ENCODE measurements around the gene RPTOR.

RPTOR gene

DNA sequence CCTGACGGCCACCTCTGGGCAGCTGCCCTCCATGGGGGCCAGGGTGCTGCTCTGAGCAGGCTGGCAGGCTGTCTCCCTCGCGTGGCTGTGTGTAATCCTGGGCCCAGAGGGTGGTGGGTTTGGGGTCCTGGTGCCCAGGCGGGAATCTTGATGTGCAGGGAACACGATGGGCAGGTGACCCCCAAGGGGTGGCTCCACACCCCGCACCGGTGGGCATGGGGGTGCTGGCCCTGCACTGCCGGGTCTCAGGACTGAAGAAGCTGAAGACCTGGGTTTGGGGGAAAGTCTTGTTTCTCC, 455.6 kb downstream of the RPTOR start:
- no peak overlapping the region for H3K27ac ChIP-seq (ENCODE audit: low read depth, low read length)
- peaks cover 17% of the 10 kb centered on the region for H3K36me3 ChIP-seq (ENCODE audit: control insufficient read depth, insufficient read depth, low read length)
- peaks cover 8% of the 10 kb centered on the region for H3K27me3 ChIP-seq (ENCODE audit: control insufficient read depth, insufficient read depth, low read length)
- no peak overlapping the region for H3K4me3 ChIP-seq (ENCODE audit: low read length)
- H3K4me1 ChIP-seq (ENCODE audit: control insufficient read depth, insufficient read depth, low read length): peaks cover 7% of the 10 kb centered on the region
- H3K9ac ChIP-seq (ENCODE audit: low read length): no peak overlapping the region

DNA sequence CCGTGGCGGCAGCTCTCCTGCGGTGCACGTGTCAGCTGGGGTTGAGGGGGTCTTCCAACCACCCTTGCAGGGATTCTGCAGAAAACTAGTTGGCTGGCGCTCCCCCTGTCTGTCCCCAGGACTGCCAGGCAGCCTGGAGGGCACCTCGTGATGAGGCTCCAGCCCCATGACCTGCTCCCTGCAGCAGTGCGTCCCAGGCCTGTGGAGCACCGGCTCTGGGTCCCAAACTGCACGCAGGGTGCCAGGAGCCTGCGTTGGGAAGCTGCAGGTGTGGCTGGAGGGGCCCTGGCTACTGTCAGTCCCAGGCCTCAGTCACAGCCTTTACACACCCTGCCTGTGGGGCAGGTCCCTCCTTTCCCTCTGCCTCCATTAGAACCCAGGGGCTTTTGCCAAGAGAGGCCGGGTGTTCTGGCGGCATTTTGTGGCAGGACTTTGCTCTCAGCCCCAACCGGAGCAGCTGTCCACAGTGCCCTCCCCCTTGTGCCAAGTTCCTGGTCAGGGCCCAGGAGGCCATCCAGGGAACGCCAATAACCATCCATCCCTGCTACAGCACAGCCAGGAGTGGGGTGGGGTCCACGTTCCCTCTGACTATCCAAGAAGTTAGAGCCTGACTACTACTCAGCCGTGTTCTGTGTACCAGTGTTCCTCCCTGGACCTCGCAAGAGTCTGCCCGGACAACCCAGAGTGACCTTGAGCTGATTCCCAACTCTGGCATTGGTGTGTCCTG, 456.2 kb downstream of the RPTOR start:
- peaks cover 8% of the 10 kb centered on the region for H3K27me3 ChIP-seq (ENCODE audit: control insufficient read depth, insufficient read depth, low read length)
- no peak overlapping the region for H3K27ac ChIP-seq (ENCODE audit: low read depth, low read length)
- H3K36me3 ChIP-seq (ENCODE audit: control insufficient read depth, insufficient read depth, low read length): peaks cover 14% of the 10 kb centered on the region
- peaks cover 7% of the 10 kb centered on the region for H3K4me1 ChIP-seq (ENCODE audit: control insufficient read depth, insufficient read depth, low read length)
- H3K9ac ChIP-seq (ENCODE audit: low read length): no peak overlapping the region
- H3K4me3 ChIP-seq (ENCODE audit: low read length): no peak overlapping the region

DNA sequence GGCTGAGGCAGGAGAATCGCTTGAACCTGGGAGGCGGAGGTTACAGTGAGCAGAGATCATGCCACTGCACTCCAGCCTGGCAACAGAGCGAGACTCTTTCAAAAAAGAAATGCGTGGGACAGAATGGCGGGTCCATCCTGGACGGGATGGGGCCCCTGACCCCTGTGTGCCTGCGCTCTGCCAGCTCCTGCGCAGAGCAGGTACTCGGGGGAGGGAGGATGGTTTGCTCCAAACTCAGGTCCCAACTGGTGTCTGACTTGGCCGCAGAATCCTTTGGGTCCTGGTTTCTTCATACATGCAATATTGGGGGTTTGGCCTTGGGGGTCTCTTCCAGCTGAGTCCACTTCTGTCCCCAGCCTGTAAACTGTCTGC, 457.4 kb downstream of the RPTOR start:
- Histone ChIP-seq H3K27me3 (ENCODE audit: control insufficient read depth, insufficient read depth, low read length) (peaks cover 8% of the 10 kb centered on the region), H3K9ac (ENCODE audit: low read length) (no peak overlapping the region)

DNA sequence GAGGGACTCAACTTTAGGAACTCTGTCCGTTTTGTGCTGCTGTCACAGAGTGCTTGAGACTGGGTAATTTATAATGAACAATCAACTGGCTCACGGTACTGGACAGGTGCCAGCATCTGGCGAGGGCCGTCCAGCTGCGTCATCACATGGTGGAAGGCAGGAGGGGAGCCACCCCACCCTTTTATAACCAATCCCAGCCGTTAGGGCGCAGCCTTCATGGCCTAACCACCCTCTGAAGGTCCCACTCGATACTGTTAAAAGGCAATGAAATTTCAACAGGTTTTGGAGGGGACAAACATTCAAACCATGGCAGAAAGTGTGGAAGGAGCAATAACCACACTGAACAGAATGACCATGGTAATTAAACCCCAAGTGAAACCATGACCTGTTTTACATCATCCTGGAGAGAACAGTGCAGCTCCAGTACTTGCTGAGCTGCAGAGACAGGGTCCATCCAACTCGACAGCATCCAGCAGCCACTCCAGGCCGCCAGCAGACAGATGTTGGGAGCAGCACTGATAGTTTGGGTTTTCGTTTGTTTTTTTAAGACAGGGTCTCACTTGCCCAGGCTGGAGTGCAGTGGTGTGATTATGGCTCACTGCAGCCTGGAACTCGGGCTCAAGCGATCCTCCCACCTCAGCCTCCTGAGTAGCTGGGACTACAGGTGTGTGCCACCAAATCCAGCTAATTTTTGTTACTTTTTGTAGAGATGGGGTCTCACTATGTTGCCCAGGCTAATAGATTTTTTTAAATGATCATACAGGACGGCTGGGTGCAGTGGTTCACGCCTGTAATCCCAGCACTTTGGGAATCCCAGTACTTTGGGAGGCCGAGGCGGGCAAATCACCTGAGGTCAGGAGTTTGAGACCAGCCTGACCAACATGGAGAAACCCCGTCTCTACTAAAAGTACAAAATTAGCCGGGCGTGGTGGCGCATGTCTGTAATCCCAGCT, 458.0 kb downstream of the RPTOR start:
- Histone ChIP-seq H3K36me3 (ENCODE audit: control insufficient read depth, insufficient read depth, low read length) (peaks cover 3% of the 10 kb centered on the region), H3K27me3 (ENCODE audit: control insufficient read depth, insufficient read depth, low read length) (peaks cover 8% of the 10 kb centered on the region), H3K4me1 (ENCODE audit: control insufficient read depth, insufficient read depth, low read length) (peaks cover 7% of the 10 kb centered on the region), H3K4me3 (ENCODE audit: low read length) (no peak overlapping the region), H3K9ac (ENCODE audit: low read length) (no peak overlapping the region), H3K27ac (ENCODE audit: low read depth, low read length) (no peak overlapping the region)

More for the DNA sequence above, 457.4 kb downstream of the RPTOR start:
- Histone ChIP-seq H3K4me3 (ENCODE audit: low read length) (no peak overlapping the region), H3K4me1 (ENCODE audit: control insufficient read depth, insufficient read depth, low read length) (peaks cover 7% of the 10 kb centered on the region), H3K27ac (ENCODE audit: low read depth, low read length) (no peak overlapping the region), H3K36me3 (ENCODE audit: control insufficient read depth, insufficient read depth, low read length) (peaks cover 7% of the 10 kb centered on the region)

DNA sequence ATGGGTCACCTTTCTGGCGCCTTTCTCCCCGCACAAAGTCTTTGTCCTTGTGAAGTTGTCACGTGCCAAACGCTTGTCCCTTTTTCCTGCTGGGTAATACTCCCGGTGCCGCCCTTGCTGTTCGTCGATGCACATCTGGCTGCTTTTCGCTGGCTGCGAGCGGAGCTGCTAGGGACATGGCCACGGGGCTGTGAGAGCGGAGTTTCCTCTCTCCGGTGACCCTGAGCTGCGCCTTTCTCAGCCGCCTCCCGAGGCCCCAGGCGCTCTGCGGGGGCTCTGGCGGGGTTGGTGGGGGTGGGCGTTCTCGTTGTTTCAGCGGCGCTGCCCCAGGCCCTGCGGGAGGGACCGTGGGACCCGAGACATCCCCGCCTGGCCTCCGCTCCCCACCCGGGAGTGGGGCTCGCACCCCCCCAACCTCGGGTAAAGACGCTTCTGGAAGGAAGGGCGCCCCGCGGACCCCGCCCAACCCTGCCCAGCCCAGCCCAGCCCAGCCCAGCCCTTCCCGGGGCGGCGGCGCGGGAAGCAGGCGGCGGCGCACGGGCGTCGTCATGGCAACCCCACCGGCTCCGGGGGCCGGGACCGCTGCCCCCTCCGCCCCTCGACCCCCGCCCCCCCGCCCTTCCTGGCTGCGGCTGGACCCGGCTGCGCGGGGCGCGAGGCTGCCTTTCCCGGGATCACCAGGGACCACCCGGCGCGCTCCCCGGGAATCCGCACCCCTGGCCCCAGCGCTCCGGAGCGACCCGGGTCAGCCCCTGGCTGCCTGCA, 459.3 kb downstream of the RPTOR start:
- Histone ChIP-seq H3K36me3 (ENCODE audit: control insufficient read depth, insufficient read depth, low read length) (peaks cover 2% of the 10 kb centered on the region), H3K27me3 (ENCODE audit: control insufficient read depth, insufficient read depth, low read length) (peaks cover 8% of the 10 kb centered on the region), H3K4me1 (ENCODE audit: control insufficient read depth, insufficient read depth, low read length) (peaks cover 7% of the 10 kb centered on the region), H3K27ac (ENCODE audit: low read depth, low read length) (no peak overlapping the region), H3K9ac (ENCODE audit: low read length) (no peak overlapping the region), H3K4me3 (ENCODE audit: low read length) (peak overlapping the region; percentile 47)

DNA sequence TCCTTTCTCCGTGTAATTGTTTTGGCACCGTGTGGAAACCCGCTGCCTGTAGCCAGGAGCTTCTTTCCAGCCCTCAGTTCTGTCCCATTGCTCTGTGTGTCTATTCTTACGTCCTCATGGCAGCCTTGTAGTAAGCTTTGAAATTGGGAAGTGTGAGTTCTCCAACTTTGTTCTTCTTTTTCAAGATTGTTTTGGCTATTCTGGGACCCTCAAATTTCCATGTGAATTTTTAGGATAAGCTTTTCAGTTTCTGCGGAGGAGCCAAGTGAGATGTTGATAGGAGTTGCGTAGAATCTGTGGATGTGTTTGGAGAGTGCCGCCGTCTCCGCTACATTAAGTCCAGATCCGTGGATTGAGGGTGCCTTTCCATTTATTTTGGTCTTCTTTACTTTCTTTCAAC, 462.3 kb downstream of the RPTOR start:
- H3K4me1 ChIP-seq (ENCODE audit: control insufficient read depth, insufficient read depth, low read length): peaks cover 7% of the 10 kb centered on the region
- H3K9ac ChIP-seq (ENCODE audit: low read length): no peak overlapping the region
- H3K27me3 ChIP-seq (ENCODE audit: control insufficient read depth, insufficient read depth, low read length): peaks cover 8% of the 10 kb centered on the region
- no peak overlapping the region for H3K4me3 ChIP-seq (ENCODE audit: low read length)
- H3K27ac ChIP-seq (ENCODE audit: low read depth, low read length): no peak overlapping the region
- no peaks in the 10 kb centered on the region for H3K36me3 ChIP-seq (ENCODE audit: control insufficient read depth, insufficient read depth, low read length)

DNA sequence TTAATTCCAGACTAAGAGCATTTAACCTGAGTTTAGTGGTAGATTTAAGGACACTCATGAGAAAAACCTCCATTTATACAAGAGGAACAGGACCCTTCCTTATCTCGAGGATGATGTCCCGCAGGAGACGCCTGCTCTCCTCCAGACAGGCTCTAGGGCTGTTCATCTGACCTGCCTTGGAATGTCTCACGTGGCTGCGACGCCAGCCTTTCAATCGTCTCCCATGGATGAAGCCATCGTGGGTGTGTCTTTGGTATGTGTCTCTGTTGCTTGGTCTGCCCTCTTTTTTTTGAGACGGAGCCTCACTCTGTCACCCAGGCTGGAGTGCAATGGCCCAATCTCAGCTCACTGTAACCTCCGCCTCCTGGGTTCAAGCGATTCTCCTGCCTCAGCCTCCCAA, 463.5 kb downstream of the RPTOR start:
- Histone ChIP-seq H3K4me3 (ENCODE audit: low read length) (no peak overlapping the region), H3K27ac (ENCODE audit: low read depth, low read length) (no peak overlapping the region), H3K27me3 (ENCODE audit: control insufficient read depth, insufficient read depth, low read length) (peaks cover 8% of the 10 kb centered on the region), H3K36me3 (ENCODE audit: control insufficient read depth, insufficient read depth, low read length) (no peaks in the 10 kb centered on the region), H3K9ac (ENCODE audit: low read length) (no peak overlapping the region), H3K4me1 (ENCODE audit: control insufficient read depth, insufficient read depth, low read length) (peaks cover 3% of the 10 kb centered on the region)

DNA sequence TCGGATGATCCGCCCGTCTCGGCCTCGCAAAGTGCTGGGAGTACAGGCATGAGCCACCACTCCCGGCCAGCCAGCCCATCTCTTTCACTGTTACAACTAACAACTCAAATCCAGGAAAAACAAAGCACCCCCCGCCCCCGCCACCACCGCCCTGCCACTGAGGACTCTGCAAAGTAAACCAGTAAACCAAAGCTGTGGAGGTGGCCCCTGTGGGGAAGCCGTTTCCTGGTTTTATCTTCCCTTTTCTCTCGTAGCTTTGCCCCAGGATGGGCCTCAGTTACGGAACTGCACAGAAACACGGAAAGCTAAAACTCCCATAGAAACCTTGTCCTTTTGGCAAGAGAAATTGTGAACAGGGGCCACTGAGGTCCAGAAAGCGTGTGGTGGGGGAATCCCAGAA, 464.5 kb downstream of the RPTOR start:
- Histone ChIP-seq H3K27ac (ENCODE audit: low read depth, low read length) (no peak overlapping the region), H3K36me3 (ENCODE audit: control insufficient read depth, insufficient read depth, low read length) (no peaks in the 10 kb centered on the region), H3K4me1 (ENCODE audit: control insufficient read depth, insufficient read depth, low read length) (peaks cover 3% of the 10 kb centered on the region), H3K4me3 (ENCODE audit: low read length) (no peak overlapping the region), H3K27me3 (ENCODE audit: control insufficient read depth, insufficient read depth, low read length) (peaks cover 6% of the 10 kb centered on the region), H3K9ac (ENCODE audit: low read length) (no peak overlapping the region)

DNA sequence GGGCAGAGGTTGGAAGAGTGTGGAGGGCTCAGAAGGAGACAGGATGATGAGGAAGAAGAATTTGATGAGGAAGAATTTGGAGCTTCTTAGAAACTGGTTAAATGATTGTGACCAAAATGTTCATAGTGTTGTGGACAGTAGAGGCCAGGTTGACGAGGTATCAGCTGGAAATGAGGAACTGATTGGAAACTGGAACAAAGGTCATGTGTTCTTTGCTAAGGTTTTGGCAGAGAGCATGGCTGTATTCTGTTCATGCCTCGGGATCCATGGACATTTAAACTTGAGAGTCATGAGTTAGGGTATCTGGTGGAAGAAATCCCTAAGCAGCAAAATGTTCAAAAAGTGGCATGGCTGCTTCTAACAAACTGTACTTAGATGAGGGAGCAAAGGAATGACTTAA, 466.3 kb downstream of the RPTOR start:
- Histone ChIP-seq H3K9ac (ENCODE audit: low read length) (no peak overlapping the region), H3K4me1 (ENCODE audit: control insufficient read depth, insufficient read depth, low read length) (no peaks in the 10 kb centered on the region), H3K27me3 (ENCODE audit: control insufficient read depth, insufficient read depth, low read length) (no peaks in the 10 kb centered on the region), H3K4me3 (ENCODE audit: low read length) (no peak overlapping the region), H3K36me3 (ENCODE audit: control insufficient read depth, insufficient read depth, low read length) (no peaks in the 10 kb centered on the region), H3K27ac (ENCODE audit: low read depth, low read length) (no peak overlapping the region)

DNA sequence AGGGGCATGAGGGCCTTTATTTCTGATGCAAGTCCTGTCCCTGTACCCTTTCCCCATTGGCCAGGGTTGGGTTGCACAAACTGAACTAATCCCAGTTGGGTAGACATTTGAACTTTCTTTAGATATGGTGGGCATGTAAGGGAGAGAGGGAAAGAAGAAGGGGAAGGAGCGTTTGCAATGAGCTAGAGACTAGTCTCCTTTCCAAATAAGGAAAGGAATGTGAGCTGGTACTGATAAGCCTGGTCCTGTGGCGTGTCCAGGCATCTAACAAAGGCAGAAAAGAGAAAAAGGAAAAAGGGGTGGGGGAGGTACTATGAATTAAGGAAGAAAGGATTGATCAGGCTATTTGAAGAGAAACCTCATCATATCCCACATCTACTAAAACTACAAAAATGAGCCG, 467.3 kb downstream of the RPTOR start:
- H3K27me3 ChIP-seq (ENCODE audit: control insufficient read depth, insufficient read depth, low read length): no peaks in the 10 kb centered on the region
- no peak overlapping the region for H3K27ac ChIP-seq (ENCODE audit: low read depth, low read length)
- no peak overlapping the region for H3K4me3 ChIP-seq (ENCODE audit: low read length)
- no peak overlapping the region for H3K9ac ChIP-seq (ENCODE audit: low read length)
- H3K36me3 ChIP-seq (ENCODE audit: control insufficient read depth, insufficient read depth, low read length): no peaks in the 10 kb centered on the region
- no peaks in the 10 kb centered on the region for H3K4me1 ChIP-seq (ENCODE audit: control insufficient read depth, insufficient read depth, low read length)

DNA sequence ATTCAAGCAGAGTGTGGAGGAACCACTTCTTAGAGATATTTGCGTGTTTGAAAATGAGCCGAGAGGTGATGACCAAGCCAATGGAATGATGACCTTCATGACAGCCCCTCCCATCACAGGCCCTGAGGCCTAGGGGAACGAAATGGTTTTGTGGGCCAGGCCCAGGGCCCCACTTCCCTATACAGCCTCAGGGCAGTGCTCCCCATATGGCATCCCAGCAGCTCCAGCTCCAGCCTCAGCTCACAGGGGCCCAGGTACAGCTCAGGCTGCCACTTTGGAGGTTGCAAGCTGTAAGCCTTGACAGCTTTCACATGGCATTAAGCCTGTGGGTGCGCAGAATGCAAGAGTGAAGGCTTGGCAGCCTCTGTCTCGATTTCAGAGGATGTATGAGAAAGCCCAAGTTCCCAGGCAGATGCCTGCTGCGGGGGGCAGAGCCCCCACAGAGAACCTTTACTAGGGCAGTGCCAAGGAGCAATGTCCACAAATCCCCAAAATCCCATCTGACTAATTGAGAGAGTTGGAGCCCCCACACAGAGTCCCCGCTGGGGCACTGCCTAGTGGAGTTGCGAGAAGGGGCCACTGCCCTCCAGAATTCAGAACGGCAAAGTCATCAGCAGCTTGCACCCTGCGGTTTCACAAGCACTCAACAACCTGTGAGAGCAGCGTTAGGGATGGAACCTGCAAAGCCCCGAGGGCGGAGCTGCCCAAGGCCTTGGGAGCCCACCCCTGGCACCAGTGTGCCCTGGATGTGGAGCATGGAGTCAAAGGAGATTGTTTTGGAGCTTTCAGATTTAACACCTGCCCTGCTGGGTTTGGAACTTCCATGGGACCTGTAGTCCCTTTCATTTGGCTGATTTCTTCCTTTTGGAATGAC, 468.2 kb downstream of the RPTOR start:
- Histone ChIP-seq H3K27ac (ENCODE audit: low read depth, low read length) (no peak overlapping the region), H3K27me3 (ENCODE audit: control insufficient read depth, insufficient read depth, low read length) (no peaks in the 10 kb centered on the region), H3K9ac (ENCODE audit: low read length) (no peak overlapping the region), H3K4me1 (ENCODE audit: control insufficient read depth, insufficient read depth, low read length) (peaks cover 3% of the 10 kb centered on the region), H3K36me3 (ENCODE audit: control insufficient read depth, insufficient read depth, low read length) (no peaks in the 10 kb centered on the region), H3K4me3 (ENCODE audit: low read length) (no peak overlapping the region)

DNA sequence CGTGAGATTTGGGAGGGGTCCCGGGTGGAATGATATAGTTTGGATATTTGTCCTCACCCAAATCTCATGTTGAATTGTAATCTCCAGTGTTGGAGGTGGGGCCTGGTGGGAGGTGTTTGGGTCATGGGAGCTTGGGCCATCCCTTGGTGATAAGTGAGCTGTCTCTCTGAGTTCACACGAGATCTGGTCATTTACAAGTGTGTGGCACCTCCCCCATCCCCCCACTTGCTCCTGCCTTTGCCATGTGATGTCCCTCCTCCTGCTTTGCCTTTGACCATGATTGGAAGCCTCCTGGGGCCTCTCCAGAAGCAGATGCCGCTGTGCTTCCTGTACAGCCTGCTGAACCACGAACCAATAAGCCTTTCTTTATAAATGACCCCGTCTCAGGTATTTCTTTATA, 469.0 kb downstream of the RPTOR start:
- no peak overlapping the region for H3K4me3 ChIP-seq (ENCODE audit: low read length)

More for the DNA sequence above, 469.0 kb downstream of the RPTOR start:
- H3K36me3 ChIP-seq (ENCODE audit: control insufficient read depth, insufficient read depth, low read length): no peaks in the 10 kb centered on the region
- peaks cover 5% of the 10 kb centered on the region for H3K4me1 ChIP-seq (ENCODE audit: control insufficient read depth, insufficient read depth, low read length)
- no peaks in the 10 kb centered on the region for H3K27me3 ChIP-seq (ENCODE audit: control insufficient read depth, insufficient read depth, low read length)
- no peak overlapping the region for H3K27ac ChIP-seq (ENCODE audit: low read depth, low read length)
- H3K9ac ChIP-seq (ENCODE audit: low read length): no peak overlapping the region

Measured in rectal smooth muscle tissue (tissue), 1 donor.